Osteoblast (primary cell): ENCODE results near the gene GAS7. TPM values are rescaled to one million over a fixed set of nuclear protein-coding genes. Genes with fewer than 3 reads are reported as not detected.

Experiments used
- DNase-seq: peaks from one replicate; pipeline ENCODE4 v3.0.0; 2011; ENCODE audit warnings: low spot score, mixed read lengths; ENCODE audit not compliant: insufficient read length; ENCODE audit errors: missing footprints
- H2AFZ ChIP-seq: 2 replicates; pipeline ENCODE4 v1.6.0; 2011; ENCODE audit warnings: mild to moderate bottlenecking, low read length
- H3K27ac ChIP-seq: 2 replicates; pipeline ENCODE4 v1.5.1; 2011; ENCODE audit warnings: mild to moderate bottlenecking, low read depth, low read length, moderate library complexity
- H3K27me3 ChIP-seq: 2 replicates; pipeline ENCODE4 v1.6.0; 2012; ENCODE audit warnings: mild to moderate bottlenecking, control low read depth, inconsistent platforms, low read length, moderate library complexity; ENCODE audit not compliant: insufficient read depth
- H3K36me3 ChIP-seq: 2 replicates; pipeline ENCODE4 v1.5.1; 2011; ENCODE audit warnings: mild to moderate bottlenecking, low read length, control low read depth, moderate library complexity; ENCODE audit not compliant: insufficient read depth
- H3K4me1 ChIP-seq: 2 replicates; pipeline ENCODE4 v1.5.1; 2011; ENCODE audit warnings: mild to moderate bottlenecking, low read length, control low read depth, moderate library complexity; ENCODE audit not compliant: insufficient read depth
- H3K4me2 ChIP-seq: 2 replicates; pipeline ENCODE4 v1.6.0; 2011; ENCODE audit warnings: mild to moderate bottlenecking, low read length; ENCODE audit not compliant: insufficient read depth
- H3K4me3 ChIP-seq: fragments of 200-600 bp; sonication (generic); 3 replicates; pipeline ENCODE4 v1.5.1; 2012; ENCODE audit warnings: mild to moderate bottlenecking, low read length, inconsistent platforms; ENCODE audit not compliant: insufficient read depth
- H3K79me2 ChIP-seq: 2 replicates; pipeline ENCODE4 v1.6.0; 2012; ENCODE audit warnings: mild to moderate bottlenecking, low read length, control low read depth, inconsistent platforms; ENCODE audit not compliant: insufficient read depth
- H3K9me3 ChIP-seq: 2 replicates; pipeline ENCODE4 v1.5.1; 2011; ENCODE audit warnings: low read depth, low read length, control low read depth
- H4K20me1 ChIP-seq: 2 replicates; pipeline ENCODE4 v1.6.0; 2012; ENCODE audit warnings: mild to moderate bottlenecking, low read length, control low read depth; ENCODE audit not compliant: insufficient read depth
- CTCF ChIP-seq: IDR thresholded peaks from 2 replicates; pipeline ENCODE4 v1.5.1; 2011; ENCODE audit warnings: mild to moderate bottlenecking, low read depth, low read length, moderate library complexity; ENCODE audit errors: extremely low read depth
- total RNA-seq: library from RNA; depleted of rRNA; stranded (reverse); fragments of >200 nt; gene quantifications from 2 replicates; pipeline ENCODE4 v1.2.3, GENCODE V29; 2012

GAS7 gene
- total RNA-seq, 1 donor, result 3.6 TPM

GRCh38 chr17:10200645-10201044, 2.2 kb upstream of the GAS7 start:
- Histone ChIP-seq H3K27me3 (peaks cover 10% of the 10 kb centered on the region), H3K27ac (no peak overlapping the region), H3K9me3 (no peaks in the 10 kb centered on the region), H3K4me1 (no peaks in the 10 kb centered on the region), H3K4me3 (no peak overlapping the region), H2AFZ (no peak overlapping the region), H4K20me1 (no peaks in the 10 kb centered on the region), H3K79me2 (no peaks in the 10 kb centered on the region), H3K4me2 (no peak overlapping the region), H3K36me3 (no peaks in the 10 kb centered on the region)
- peak; percentile 18 for DNase-seq
- TF ChIP-seq CTCF, result no peak

GRCh38 chr17:10200016-10200415, 1.6 kb upstream of the GAS7 start:
- DNase-seq, result no peak
- Histone ChIP-seq H3K4me2 (no peak overlapping the region), H3K27me3 (peaks cover 10% of the 10 kb centered on the region), H3K27ac (no peak overlapping the region), H3K4me3 (no peak overlapping the region), H2AFZ (no peak overlapping the region), H4K20me1 (no peaks in the 10 kb centered on the region), H3K4me1 (no peaks in the 10 kb centered on the region), H3K9me3 (no peaks in the 10 kb centered on the region), H3K79me2 (no peaks in the 10 kb centered on the region), H3K36me3 (no peaks in the 10 kb centered on the region)
- TF ChIP-seq CTCF, result no peak

DNA sequence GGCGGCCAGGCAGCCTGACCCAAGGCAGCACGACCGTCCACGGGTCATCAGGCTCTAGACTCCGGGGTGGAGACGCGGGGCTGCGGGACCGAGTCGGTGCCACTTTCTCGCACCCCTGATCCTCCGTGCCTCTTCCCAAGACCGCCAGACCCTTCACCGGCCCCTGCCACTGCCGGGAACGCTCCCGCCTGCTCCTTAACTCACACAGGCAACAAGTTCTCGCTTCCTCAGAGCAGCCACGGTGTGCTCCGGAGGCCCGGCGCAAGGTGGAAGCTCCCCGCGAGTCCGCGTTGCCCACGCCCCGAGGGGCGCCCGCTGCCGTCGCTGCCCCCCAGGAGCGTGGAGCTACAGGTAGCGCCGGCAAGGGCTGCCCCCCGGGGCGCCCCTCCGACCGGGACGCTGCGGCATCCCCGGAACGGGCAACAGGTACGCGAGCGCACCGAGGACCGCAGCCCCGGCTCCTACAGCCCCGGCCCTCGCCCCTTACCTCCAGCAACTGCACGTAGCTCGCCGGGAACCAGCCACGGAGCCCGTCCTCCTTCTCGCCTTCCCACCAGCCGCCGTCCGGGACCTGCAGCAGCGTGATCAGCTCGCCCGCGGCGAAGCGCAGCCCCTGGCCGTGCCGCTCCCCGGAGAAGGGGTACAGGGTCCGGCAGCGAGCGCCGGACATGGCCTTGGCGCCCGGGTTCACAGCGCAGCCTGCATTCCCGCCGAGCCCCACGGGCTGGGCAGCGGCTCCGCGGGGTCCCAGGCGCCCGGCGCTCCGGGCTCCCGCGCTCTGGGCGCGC, 491 bp downstream of the GAS7 start:
- no peak overlapping the region for H3K27ac ChIP-seq
- no peak for DNase-seq
- no peaks in the 10 kb centered on the region for H3K36me3 ChIP-seq
- H3K4me3 ChIP-seq, result no peak overlapping the region
- no peak overlapping the region for H2AFZ ChIP-seq
- TF ChIP-seq CTCF, result no peak
- H3K4me2 ChIP-seq, result no peak overlapping the region
- H3K9me3 ChIP-seq, result no peaks in the 10 kb centered on the region
- no peaks in the 10 kb centered on the region for H3K79me2 ChIP-seq
- H3K27me3 ChIP-seq, result peaks cover 10% of the 10 kb centered on the region
- no peaks in the 10 kb centered on the region for H4K20me1 ChIP-seq
- H3K4me1 ChIP-seq, result no peaks in the 10 kb centered on the region

DNA sequence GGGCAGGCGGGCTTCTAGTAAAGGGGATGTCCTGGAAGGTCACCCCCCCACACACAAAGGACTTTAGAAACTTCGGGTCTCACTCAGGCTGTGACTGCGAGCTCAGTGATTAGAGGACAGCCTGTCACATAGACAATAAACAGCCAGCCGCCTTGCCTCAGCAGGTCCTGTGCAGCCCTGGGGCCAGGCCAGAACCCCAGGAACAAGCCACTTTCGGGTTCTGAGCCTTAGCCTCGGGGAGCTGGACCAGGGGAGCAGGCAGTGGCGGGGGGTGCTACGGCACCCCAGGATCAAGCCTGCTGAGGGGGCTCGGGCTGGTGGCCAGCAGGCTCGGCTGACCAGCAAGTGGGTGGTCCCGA, 1.1 kb downstream of the GAS7 start:
- Histone ChIP-seq H3K27ac (no peak overlapping the region), H3K4me2 (no peak overlapping the region), H3K27me3 (peaks cover 10% of the 10 kb centered on the region), H3K4me1 (no peaks in the 10 kb centered on the region), H3K36me3 (no peaks in the 10 kb centered on the region), H3K79me2 (no peaks in the 10 kb centered on the region), H2AFZ (no peak overlapping the region), H3K9me3 (no peaks in the 10 kb centered on the region), H4K20me1 (no peaks in the 10 kb centered on the region), H3K4me3 (no peak overlapping the region)
- TF ChIP-seq CTCF, result no peak
- no peak for DNase-seq
